Kidney tubule cell (primary cell): ENCODE measurements around the gene PRL.

ENCODE experiments used
- DNase-seq: peaks from one replicate; pipeline ENCODE4 v3.0.0-alpha.2; 2018; ENCODE audit warnings: low spot score

Gene PRL

DNA sequence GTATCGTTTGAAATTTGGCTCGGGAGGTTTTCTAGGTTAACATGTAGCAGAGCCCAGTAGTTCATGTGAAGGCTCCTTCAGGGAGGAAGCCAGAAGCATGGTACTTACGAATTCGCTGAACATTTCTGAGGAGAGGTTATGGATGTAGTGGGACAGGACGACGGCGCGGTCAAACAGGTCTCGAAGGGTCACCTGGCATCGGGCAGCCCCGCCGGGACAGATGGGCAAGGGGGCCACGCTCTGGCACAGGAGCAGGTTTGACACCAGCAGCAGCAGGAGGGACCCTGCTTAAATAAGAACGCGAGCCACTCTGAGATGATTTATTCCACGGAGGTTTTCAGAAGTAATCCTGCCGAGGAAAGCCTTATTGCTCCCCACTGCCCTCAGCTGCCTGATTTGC, 2.5 kb downstream of the PRL start:
- DNase-seq: no peak

DNA sequence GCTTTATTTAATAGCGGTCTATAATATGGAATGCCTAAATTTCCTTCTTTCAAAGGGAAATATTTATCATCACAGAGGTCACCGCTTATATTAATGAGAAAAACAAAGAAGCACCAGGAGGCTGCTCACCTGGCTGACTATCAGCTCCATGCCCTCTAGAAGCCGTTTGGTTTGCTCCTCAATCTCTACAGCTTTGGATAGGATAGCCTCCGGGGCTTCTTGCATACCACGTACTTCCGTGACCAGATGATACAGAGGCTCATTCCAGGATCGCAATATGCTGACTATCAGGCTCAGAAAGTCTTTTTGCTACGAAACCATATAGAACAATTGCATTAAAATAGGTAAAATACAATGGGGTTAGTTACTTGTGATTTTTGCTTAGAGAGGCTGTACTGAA, 6.8 kb downstream of the PRL start:
- no peak for DNase-seq

DNA sequence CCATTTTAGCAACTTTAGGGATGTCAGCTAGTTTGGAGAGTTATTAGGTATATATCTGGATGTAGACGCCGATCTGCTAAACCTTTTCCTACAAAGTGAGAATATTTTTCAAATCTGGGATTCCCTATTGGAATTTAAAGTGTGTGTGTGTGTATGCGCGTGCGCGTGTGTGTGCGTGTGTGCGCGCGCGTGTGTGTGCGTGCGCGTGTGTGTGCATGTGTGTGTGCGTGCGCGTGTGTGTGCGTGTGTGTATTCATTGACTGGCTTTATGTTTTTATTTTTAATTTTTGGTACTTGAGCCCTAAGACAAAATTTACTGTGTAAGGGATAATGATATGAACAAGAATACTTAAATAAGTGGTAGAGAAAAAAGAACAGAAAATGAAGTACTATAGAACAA, 8.1 kb downstream of the PRL start:
- DNase-seq: no peak

DNA sequence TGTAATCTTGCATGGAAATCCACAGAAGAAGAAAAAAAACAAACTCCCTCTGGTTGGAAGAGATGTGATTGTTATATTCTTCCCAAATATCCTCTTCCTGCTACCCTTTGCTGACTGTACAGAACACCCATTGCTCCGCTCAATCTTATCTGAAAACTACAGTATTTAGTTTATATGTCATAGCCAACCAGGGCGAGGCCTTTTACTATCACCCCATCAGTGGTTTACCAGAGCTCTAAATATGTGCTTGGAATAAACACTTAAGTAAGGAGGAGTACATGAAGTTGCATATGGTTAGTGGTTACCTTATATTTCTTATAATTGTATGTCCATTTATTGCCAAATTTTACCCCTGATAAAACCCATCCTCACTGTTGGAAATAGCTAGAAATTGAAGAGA, 12.2 kb downstream of the PRL start:
- no peak for DNase-seq

DNA sequence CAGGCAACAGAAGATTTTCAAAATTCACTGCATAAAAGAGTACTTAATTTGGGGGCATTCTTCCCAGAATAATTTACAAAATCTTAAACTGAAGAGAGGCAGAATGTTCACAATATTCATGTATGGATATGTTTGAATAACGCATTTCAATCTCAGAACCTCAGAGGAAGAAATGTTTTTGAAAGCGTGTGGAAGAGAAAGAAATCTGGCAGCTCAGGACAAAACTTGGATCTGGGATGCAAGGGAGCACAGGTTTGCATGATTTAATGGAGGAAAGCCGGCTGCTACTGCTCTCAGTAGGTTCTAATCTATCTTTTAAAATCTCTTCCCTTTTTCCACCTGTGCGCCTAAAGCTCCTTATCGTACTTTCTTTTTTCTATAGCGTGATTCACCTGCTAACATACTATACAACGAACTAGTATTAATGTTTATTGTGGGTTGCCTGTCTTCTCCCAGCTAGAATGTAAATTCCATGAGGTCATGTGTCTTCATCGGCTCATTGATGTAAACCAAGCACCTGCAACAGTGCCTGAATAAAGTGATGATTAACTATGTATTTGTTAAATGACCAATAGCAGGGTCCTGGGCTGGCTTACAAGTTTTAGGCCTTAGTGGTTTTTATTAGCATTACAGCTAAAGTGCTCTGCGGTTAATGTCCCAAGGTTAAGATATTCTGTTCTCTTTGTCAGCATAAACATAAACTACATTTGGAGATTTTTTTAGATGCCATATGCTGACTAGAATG, 15.3 kb downstream of the PRL start:
- peak; percentile 57 for DNase-seq

DNA sequence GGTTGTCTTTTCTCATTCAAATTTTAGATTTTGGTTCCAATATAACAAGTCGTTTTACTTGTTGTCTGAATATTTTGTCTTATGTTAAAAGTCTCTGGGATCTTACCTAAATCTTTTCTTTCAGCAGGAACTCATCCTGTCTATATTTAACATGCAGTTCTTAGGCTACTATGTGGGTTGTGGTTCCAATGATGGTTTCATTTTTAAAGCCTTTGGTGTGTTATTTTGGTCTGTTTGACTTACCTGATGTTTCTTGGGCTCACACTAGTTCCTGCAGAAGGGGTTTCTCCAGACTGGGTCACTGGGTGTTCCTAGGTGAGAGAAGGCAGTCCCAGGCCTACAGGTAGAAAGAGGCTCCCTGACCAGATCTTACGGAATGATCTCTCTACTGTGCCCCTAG, 17.4 kb downstream of the PRL start:
- no peak for DNase-seq

DNA sequence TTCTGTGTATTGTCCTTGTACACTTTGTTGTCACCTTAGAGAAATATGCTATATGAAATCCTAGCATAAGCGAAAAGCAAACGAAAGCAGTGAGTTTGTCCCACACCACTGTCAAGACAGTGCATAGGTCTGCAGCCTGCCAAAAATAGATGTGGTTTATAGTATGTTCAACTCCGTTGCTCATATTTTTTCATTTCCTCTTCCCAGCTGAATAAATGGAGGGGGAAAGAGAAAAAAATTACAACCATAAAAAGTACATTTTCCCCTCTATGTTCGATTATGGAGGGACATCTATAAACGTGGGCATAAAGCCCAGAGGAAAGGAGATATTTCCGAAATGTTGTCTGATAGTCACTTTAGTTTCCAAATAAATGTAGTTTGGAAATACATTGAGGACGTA, 25.8 kb downstream of the PRL start:
- DNase-seq: no peak

DNA sequence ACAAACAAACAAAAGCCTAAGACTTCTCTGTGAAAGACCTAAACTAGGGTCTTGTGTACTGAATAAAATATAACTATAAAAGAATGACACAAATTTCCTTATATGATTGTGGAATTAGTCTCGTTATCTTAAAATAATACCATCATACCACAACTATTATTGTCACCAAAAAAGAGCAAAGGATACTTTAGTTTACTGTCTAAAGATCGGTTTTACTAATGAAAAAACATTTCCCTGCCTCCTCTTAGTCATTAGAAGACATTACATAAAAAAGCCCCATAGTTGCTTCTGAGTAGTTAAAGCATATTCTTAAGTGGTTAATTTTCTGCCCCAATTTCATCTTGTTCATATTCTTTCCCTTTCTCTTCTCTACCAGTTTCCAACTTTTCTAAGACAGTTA, 33.1 kb downstream of the PRL start:
- DNase-seq: no peak

DNA sequence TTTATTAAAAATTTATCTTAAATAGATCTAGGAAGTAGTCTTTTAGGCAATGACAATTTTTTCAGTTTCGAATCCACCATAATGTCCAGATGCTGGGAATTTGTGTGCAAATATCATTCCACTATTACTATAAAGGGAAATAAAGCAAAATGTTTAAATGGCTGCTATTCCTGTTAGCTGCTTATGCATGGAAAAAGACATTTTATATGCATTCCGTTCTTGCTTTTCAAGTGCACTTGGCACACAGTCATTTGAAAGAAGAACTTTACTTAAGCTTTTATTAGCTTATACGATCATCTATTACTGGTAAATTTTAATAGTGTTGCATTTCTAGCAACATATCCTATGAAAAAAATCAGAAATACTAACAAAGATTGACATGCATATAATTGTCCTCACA, 42.0 kb downstream of the PRL start:
- no peak for DNase-seq

DNA sequence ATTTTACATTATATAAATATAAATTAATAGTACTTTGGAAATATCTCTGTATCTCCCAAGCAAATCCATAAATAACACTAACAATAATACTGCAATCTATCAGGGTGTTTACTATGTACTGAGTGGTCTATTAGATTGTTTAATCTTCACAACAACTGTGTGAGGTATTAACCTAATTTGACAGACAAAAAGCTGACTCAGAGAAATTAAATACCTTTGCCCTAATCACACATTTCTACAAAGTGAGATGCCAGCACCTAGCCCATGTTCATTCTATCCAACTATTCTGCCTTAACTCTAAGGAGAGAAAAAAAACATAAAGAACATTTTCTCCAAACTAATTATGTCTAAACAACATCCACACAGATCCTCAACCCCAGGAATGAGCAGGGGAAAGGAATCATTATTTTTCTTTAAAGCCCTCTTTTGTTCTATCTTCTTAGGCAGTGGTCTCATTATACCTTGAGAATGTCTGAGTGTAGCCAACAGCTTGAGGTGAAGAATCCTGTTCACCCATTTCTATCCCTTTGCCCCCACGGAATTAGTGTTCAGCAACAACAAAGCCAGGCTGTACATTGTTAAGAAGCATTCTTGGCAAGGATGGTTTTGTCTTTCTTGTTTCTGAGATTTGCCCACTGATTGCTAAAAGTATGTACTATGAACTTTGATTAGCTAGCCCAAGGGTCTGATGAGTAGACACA, 42.7 kb downstream of the PRL start:
- DNase-seq: no peak

DNA sequence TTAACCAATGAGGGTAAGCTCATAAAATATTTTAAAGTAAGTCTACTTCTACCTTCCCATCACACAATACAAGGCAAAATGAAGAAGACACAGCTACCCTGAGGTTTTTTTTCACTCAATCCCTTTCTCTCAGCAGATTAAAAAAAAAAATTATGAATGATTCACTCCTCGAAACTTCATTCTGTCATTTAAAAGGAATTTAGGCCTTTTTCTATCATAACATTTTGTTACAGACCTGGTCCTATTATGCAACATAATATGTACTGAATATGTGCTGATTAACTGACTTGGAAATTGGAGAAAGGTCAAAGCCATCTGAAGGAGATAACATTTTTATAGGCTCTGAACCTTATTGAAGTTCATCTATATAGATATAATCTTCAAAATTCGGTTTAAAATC, 45.5 kb downstream of the PRL start:
- DNase-seq: peak; percentile 72

DNA sequence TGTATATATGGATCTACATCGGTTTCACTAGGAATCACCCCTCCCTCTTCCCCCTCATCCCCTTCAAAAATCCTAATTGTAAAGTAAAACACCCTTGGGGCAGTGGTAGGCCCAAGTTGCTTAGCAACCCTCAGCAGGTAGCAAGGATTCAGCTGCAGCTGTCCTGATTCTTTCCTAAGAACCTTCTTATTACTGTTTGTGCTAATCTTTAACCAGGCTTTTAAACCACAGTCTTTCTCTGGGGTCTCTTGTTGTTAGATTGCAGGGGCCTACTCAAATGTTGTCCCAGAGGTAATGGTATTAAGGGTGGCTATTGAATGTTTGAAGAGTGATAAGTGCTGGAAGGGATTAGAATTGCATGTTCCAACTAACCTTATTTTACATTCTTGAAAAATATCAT, 46.4 kb downstream of the PRL start:
- DNase-seq: peak; percentile 53

DNA sequence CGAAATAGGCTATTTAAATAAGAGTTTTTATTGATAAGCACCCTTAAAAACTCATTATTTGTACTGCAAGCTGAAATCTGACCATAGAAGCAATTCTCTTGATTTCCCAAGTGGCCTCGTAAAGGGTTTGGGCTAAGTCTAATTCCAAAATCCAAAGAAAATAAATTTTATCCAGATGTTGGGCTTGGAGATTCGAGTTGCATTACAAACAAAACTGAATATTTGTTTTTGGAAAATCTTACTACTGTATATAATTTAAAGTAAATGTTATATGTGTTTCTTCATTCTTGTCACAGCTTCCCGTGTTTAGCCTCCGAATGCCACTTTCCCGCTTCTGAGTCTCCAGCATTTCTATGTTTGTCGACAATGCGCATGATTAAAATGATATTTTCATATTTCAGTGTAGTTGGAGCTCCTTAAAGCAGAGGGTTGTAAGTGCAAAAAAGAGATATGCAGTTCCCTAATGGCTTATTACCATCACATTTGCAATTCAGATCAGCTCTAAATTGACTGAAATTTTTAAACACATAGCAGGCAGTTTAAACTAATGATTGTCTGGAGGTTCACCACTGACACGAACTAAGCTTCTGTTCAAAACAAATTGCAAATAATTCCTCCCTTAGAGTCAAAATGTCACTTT, 47.0 kb downstream of the PRL start:
- DNase-seq: no peak

DNA sequence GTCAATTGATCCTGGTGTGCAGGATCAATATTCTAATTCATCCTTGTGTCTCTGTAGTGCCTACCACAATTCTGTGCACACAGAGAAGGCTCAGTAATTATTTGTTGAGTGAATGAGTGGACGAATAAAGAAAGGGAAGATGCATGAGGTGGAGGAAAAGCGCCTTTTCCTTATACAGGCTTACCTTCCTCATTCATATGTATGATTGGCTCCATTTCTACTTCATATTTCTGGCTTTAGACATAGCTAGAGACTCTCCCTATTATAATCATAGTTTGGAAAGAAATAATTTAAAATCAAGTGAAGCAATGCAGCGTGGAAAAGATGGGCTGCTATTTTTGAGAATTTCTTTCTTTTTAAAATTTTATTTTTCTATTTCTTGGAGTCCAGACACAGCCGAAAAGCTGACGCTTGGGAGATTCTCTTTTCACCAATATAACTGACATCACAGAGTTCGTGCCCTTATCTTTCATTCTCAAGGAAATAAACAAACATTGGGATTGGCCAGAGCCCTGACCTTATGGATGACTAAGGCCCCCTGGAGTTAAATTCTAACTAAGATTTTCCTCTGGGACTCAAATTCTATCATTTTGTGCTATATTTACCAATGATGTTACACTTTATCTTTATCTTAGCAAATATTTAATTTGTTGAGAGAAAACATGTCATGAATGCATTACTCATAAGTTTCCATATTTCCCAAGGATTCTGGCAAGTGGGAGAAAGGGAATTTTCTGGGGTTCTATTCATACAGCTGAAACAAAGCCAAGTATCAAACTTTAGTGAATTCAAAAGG, 48.1 kb downstream of the PRL start:
- peak; percentile 92 for DNase-seq

DNA sequence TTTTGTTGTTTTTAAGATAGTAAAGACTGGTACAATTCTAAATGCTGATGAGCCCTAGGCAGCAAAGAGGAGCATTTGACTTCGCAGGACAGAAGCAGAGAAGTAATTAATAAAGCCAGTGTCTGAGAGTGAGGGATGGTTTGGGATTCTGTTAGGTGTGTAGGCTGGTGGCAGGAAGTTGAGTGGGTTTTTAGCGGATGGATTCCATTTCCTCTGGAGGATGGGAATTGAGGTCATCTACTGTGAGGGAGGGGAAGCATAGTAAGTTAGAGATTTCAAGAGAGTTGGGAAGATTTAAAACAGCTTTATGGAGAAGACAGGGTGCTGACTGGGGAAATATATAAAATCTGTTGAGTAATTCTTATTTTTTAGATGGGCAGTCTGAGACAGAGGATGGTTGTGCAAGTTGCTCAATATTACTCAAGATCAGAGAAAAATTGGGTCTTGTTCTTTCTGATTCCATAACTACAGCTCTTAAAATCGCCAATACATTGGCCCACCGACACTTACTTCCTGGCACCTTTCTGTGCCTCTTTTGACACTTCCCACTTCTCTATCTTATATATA, 48.8 kb downstream of the PRL start:
- DNase-seq: peak; percentile 15

DNA sequence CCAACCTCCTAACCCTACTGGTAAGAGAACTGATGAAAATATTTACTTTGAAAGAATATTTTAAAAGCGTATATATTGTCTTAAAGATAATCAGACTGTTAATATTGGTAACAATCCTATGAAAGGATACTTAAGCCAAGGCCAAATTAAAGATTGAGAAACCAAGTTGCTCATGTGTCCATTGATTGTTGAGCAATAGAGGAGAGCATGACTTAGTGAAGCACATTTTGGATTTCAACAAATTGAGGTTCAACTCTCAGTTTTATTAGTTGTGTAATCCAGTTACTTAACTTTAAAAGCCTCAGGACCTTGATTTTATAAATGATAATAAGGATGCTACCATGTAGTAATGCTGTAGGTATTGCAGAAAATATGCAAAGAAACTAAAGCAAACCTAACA, 56.8 kb downstream of the PRL start:
- DNase-seq: no peak

DNA sequence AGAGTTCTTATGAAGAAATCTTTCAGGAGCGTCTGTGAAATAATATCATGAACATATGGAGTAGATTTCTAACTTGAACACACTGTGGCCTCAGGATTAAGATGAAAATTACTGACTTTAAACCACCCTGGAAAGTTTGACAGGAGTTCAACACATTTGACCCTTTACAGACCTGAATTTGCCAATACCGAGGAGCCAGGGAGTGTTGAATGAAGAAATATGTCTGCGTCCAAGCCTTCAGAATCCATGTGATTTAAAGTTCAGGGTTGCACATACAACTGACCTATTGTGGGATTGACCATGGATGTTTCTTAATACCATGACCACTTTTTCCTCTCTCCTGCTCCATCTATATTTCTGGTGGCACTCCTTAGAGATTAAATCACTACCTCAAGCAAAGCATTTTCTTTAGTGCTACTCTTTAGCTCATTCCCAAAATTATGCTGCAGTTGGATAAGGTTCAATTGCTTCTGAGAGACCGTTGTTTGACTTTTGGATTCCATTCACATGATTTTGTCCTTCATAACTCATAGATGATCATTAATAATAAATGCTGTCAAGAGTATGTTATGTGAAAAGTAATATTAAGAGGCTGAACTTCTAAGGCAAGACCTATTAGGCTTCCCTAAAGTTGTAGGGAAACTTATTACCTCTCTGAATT, 57.4 kb downstream of the PRL start:
- DNase-seq: no peak

DNA sequence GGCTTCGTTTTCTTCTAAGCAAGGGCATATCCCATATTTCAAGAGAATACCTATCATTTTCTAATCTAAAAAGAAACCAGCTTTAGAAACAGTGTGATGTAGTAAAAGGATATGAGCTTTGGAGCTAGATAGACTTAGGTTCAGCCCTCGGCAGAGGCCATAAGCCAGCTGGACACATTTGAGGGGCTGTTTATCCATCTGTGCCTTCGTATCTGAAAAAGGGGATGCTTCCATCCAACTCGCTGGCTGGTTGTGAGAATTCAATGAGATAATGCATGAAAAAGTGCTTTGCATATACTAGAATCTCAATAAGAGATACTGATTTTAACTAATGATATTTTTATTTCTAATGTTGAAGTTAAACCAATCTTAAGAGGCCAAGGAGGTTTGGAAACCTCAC, 58.0 kb downstream of the PRL start:
- DNase-seq: no peak

DNA sequence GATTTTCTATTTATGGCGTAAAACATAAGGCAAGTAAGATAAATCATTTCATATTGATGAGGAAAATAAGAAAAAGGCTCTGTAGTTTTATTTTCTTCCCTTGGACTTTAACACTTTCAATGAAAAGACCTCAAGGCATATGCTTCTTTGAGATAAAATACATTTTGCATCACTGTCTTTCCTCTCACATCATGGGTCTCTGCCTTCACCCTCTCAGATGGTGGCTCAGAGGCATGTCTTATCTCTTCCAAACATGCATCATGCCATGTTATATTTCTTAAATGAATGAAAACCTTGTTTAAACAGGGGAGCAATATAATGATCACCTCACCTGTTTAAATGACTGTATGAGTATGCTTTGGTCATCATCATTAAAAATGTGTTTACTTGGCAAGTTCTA, 59.3 kb downstream of the PRL start:
- DNase-seq: no peak
